SK-N-SH treated with all-trans-retinoic acid at 6 μM for 48 hours (cell line): ENCODE results near the gene TOE1.

Experiments
- ATAC-seq: fragments of 200-7000 bp; cut with Tn5 transposase; 3 replicates; pipeline ENCODE4 v1.9.1; 2020; ENCODE audit warnings: mild to moderate bottlenecking, moderate library complexity
- ARNTL ChIP-seq: fragments of 450-650 bp; formaldehyde crosslinking; IDR thresholded peaks from 2 replicates; pipeline ENCODE4 v1.5.0; 2020; ENCODE audit warnings: low read depth, mild to moderate bottlenecking, moderate library complexity, borderline replicate concordance
- BACH2 ChIP-seq: fragments of 250-450 bp; sonication (Bioruptor Pico); IDR thresholded peaks from 2 replicates; pipeline ENCODE4 v1.9.0; 2021; ENCODE audit warnings: mild to moderate bottlenecking, borderline replicate concordance
- GLIS3 ChIP-seq: fragments of 250-450 bp; sonication (Bioruptor Pico); IDR thresholded peaks from 2 replicates; pipeline ENCODE4 v1.5.0; 2020; ENCODE audit warnings: mild to moderate bottlenecking, moderate library complexity
- PPARA ChIP-seq: fragments of 250-450 bp; sonication (Bioruptor Pico); IDR thresholded peaks from 2 replicates; pipeline ENCODE4 v1.5.0; 2020; ENCODE audit warnings: mild to moderate bottlenecking, borderline replicate concordance
- RARB ChIP-seq: fragments of 250-450 bp; sonication (Bioruptor Pico); IDR thresholded peaks from 2 replicates; pipeline ENCODE4 v1.8.0; 2021; ENCODE audit warnings: mild to moderate bottlenecking, moderate library complexity
- TCF4 ChIP-seq: fragments of 250-450 bp; sonication (Bioruptor Pico); IDR thresholded peaks from 2 replicates; pipeline ENCODE4 v1.8.0; 2021; ENCODE audit warnings: mild to moderate bottlenecking, moderate library complexity, borderline replicate concordance
- TOX ChIP-seq: fragments of 250-450 bp; sonication (Bioruptor Pico); IDR thresholded peaks from 2 replicates; pipeline ENCODE4 v1.8.0; 2021; ENCODE audit warnings: mild to moderate bottlenecking, moderate library complexity, borderline replicate concordance
- ZC3H10 ChIP-seq: fragments of 250-450 bp; sonication (Bioruptor Pico); IDR thresholded peaks from 2 replicates; pipeline ENCODE4 v1.5.1; 2021; ENCODE audit warnings: mild to moderate bottlenecking, moderate library complexity
- ZFP3 ChIP-seq: fragments of 250-450 bp; sonication (Bioruptor Pico); IDR thresholded peaks from 2 replicates; pipeline ENCODE4 v1.5.0; 2020; ENCODE audit warnings: mild to moderate bottlenecking, moderate library complexity
- ZFP30 ChIP-seq: fragments of 450-650 bp; formaldehyde crosslinking; IDR thresholded peaks from 2 replicates; pipeline ENCODE4 v1.5.0; 2022; ENCODE audit warnings: mild to moderate bottlenecking, moderate library complexity
- ZNF565 ChIP-seq: fragments of 450-650 bp; formaldehyde crosslinking; conservative IDR thresholded peaks from 2 replicates; pipeline ENCODE4 v1.5.0; 2020; ENCODE audit warnings: low read depth, mild to moderate bottlenecking, moderate library complexity
- ZNF70 ChIP-seq: fragments of 450-650 bp; formaldehyde crosslinking; IDR thresholded peaks from 2 replicates; pipeline ENCODE4 v1.5.0; 2020; ENCODE audit warnings: mild to moderate bottlenecking, moderate library complexity
- ZNF8 ChIP-seq: fragments of 450-650 bp; formaldehyde crosslinking; IDR thresholded peaks from 2 replicates; pipeline ENCODE4 v1.5.0; 2020; ENCODE audit warnings: mild to moderate bottlenecking, moderate library complexity
- TF ChIP-seq, protein P1 (sequence below): fragments of 250-450 bp; sonication (Bioruptor Pico); IDR thresholded peaks from 2 replicates; pipeline ENCODE4 v1.5.0; 2020; ENCODE audit warnings: mild to moderate bottlenecking, moderate library complexity
- TF ChIP-seq, protein P2 (sequence below): fragments of 250-450 bp; sonication (Bioruptor Pico); IDR thresholded peaks from 2 replicates; pipeline ENCODE4 v1.8.0; 2021; ENCODE audit warnings: low read depth, mild to moderate bottlenecking, moderate library complexity, borderline replicate concordance
- TF ChIP-seq, protein P3 (sequence below): fragments of 250-450 bp; sonication (Bioruptor Pico); IDR thresholded peaks from 2 replicates; pipeline ENCODE4 v1.5.1; 2020; ENCODE audit warnings: low read depth, mild to moderate bottlenecking, moderate library complexity
- TF ChIP-seq, protein P4 (sequence below): fragments of 250-450 bp; sonication (Bioruptor Pico); IDR thresholded peaks from 2 replicates; pipeline ENCODE4 v1.8.0; 2020; ENCODE audit warnings: mild to moderate bottlenecking, moderate library complexity, borderline replicate concordance

The TOE1 gene

DNA sequence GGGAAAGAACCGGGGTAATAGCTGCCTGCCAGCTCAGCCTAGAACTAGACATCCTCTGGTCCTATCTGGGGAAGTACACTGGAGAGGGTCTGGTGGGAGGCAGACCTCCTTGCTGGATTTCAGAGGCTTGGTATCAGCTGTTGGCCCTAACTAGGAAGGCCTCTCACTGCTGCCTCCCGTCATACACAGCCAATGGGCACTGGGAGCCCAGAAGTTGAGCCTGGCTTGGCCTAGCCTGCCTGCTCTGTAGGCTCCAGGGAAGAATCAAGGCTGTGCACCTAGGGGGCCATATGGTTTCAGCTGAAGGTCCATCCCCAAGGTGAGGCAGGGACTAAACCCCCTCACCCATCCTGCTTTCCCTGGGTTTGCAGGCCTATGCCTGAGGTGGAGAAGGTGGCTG lies 4.5 kb downstream of the TOE1 start:
- no peak for ATAC-seq
- TF ChIP-seq ZFP3 (CRISPR knock-in tag): no peak
- no peak for TF ChIP-seq GLIS3 (CRISPR knock-in tag)
- TF ChIP-seq, protein P1, sequence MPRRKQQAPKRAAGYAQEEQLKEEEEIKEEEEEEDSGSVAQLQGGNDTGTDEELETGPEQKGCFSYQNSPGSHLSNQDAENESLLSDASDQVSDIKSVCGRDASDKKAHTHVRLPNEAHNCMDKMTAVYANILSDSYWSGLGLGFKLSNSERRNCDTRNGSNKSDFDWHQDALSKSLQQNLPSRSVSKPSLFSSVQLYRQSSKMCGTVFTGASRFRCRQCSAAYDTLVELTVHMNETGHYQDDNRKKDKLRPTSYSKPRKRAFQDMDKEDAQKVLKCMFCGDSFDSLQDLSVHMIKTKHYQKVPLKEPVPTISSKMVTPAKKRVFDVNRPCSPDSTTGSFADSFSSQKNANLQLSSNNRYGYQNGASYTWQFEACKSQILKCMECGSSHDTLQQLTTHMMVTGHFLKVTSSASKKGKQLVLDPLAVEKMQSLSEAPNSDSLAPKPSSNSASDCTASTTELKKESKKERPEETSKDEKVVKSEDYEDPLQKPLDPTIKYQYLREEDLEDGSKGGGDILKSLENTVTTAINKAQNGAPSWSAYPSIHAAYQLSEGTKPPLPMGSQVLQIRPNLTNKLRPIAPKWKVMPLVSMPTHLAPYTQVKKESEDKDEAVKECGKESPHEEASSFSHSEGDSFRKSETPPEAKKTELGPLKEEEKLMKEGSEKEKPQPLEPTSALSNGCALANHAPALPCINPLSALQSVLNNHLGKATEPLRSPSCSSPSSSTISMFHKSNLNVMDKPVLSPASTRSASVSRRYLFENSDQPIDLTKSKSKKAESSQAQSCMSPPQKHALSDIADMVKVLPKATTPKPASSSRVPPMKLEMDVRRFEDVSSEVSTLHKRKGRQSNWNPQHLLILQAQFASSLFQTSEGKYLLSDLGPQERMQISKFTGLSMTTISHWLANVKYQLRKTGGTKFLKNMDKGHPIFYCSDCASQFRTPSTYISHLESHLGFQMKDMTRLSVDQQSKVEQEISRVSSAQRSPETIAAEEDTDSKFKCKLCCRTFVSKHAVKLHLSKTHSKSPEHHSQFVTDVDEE (CRISPR knock-in tag): no peak
- TF ChIP-seq ZNF70: no peak
- TF ChIP-seq ARNTL (CRISPR knock-in tag): no peak
- no peak for TF ChIP-seq ZFP30 (CRISPR knock-in tag)
- TF ChIP-seq ZNF8 (CRISPR knock-in tag): no peak

DNA sequence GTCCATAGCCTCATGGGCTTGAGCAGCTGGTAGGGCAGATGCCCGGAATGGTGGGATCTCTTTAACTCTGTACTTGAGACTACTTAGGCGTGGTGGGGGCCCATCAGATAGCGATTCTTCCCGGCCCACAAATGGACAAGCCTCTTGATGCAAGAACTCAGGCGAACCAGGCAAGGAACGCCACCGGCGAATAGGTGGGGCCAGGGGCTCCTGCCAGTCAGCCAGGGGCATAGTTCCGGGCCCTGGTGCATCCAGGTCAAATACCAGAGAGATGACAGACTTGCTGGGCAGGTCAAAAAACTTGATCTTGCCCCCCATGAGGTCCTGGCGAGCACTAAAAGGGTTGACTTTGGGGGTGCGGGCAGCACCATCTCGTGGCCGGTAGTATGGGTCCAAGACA lies 5.0 kb downstream of the TOE1 start:
- TF ChIP-seq ZNF70 (no peak), PPARA (CRISPR knock-in tag) (no peak), ZFP3 (CRISPR knock-in tag) (no peak), ZNF565 (CRISPR knock-in tag) (no peak), GLIS3 (CRISPR knock-in tag) (no peak), RARB (CRISPR knock-in tag) (no peak), ZNF8 (CRISPR knock-in tag) (no peak), ARNTL (CRISPR knock-in tag) (no peak), BACH2 (no peak), ZFP30 (CRISPR knock-in tag) (no peak), TCF4 (CRISPR knock-in tag) (no peak)
- TF ChIP-seq, protein P2, sequence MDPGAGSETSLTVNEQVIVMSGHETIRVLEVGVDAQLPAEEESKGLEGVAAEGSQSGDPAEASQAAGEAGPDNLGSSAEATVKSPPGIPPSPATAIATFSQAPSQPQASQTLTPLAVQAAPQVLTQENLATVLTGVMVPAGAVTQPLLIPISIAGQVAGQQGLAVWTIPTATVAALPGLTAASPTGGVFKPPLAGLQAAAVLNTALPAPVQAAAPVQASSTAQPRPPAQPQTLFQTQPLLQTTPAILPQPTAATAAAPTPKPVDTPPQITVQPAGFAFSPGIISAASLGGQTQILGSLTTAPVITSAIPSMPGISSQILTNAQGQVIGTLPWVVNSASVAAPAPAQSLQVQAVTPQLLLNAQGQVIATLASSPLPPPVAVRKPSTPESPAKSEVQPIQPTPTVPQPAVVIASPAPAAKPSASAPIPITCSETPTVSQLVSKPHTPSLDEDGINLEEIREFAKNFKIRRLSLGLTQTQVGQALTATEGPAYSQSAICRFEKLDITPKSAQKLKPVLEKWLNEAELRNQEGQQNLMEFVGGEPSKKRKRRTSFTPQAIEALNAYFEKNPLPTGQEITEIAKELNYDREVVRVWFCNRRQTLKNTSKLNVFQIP (CRISPR knock-in tag): no peak
- TF ChIP-seq, protein P1 (CRISPR knock-in tag): no peak
- ATAC-seq: no peak

DNA sequence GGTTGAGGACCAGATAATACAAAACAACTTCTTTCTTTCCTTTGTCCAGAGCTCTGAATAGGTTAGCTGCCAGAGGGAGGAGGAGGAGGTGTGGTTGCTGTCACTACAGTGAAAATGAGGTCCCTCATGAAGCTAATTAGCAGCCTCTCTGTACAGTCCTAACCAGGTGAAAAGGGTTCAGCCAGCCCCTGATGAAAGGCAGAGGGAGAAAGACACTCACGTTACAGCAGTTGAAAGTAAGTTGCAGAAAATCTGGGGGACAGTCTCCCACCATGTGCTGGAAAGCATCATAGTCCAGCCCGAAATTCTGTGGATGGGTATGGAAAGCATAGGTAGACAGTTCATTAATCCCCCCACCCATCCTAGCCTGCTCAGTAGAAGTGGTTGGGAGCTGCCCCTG lies 6.5 kb downstream of the TOE1 start:
- TF ChIP-seq, protein P3, sequence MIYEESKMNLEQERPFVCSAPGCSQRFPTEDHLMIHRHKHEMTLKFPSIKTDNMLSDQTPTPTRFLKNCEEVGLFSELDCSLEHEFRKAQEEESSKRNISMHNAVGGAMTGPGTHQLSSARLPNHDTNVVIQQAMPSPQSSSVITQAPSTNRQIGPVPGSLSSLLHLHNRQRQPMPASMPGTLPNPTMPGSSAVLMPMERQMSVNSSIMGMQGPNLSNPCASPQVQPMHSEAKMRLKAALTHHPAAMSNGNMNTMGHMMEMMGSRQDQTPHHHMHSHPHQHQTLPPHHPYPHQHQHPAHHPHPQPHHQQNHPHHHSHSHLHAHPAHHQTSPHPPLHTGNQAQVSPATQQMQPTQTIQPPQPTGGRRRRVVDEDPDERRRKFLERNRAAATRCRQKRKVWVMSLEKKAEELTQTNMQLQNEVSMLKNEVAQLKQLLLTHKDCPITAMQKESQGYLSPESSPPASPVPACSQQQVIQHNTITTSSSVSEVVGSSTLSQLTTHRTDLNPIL (CRISPR knock-in tag): no peak
- ATAC-seq: no peak

DNA sequence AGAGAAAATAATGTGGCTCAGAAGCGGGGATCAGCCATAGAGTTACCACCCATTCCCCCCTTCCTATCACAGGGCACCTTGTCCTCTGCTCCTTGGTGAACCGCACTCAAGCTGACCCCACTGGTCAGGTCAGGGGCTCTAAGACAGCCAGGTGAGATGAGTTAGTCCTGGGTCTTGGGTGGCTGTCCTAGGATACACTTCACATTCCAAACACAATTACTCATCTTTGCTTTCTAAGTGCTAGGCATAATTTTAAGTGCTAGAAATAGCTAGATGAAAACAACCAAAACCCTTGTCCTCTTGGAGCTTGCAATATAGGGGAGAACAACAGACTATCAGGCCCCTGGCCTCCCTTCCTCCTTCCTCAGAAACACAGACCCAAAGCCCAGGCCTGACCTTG lies 8.1 kb downstream of the TOE1 start:
- peak; percentile 61 for ATAC-seq

More for the DNA sequence above, 8.1 kb downstream of the TOE1 start:
- TF ChIP-seq PPARA (CRISPR knock-in tag): no peak
- TF ChIP-seq ZC3H10: no peak
- no peak for TF ChIP-seq GLIS3 (CRISPR knock-in tag)
- TF ChIP-seq ZFP3 (CRISPR knock-in tag): no peak
- TF ChIP-seq, protein P4, sequence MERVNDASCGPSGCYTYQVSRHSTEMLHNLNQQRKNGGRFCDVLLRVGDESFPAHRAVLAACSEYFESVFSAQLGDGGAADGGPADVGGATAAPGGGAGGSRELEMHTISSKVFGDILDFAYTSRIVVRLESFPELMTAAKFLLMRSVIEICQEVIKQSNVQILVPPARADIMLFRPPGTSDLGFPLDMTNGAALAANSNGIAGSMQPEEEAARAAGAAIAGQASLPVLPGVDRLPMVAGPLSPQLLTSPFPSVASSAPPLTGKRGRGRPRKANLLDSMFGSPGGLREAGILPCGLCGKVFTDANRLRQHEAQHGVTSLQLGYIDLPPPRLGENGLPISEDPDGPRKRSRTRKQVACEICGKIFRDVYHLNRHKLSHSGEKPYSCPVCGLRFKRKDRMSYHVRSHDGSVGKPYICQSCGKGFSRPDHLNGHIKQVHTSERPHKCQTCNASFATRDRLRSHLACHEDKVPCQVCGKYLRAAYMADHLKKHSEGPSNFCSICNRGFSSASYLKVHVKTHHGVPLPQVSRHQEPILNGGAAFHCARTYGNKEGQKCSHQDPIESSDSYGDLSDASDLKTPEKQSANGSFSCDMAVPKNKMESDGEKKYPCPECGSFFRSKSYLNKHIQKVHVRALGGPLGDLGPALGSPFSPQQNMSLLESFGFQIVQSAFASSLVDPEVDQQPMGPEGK (CRISPR knock-in tag): no peak
- no peak for TF ChIP-seq ZFP30 (CRISPR knock-in tag)
- TF ChIP-seq ZNF70: no peak
- no peak for TF ChIP-seq TOX (CRISPR knock-in tag)
